Muscle layer of duodenum (tissue), 2 donors: Measurements from ENCODE around the gene CEBPG.

Source experiments
- H3K27ac ChIP-seq: one replicate; pipeline ENCODE4 v1.7.0; 2013; ENCODE audit warnings: mild to moderate bottlenecking, low read length
- H3K27me3 ChIP-seq: one replicate; pipeline ENCODE4 v1.7.0; 2013; ENCODE audit warnings: low read depth, mild to moderate bottlenecking, control low read depth, low read length
- H3K36me3 ChIP-seq, 2 donors: one replicate each; pipeline ENCODE4 v1.7.0; 2013; ENCODE audit warnings: low read length in 2 of 2, control low read depth in 1 of 2, mild to moderate bottlenecking in 1 of 2; ENCODE audit not compliant: insufficient read depth in 2 of 2, control insufficient read depth in 1 of 2
- H3K4me1 ChIP-seq, 2 donors: one replicate each; pipeline ENCODE4 v1.7.0; 2013; ENCODE audit warnings: low read length in 2 of 2, mild to moderate bottlenecking in 2 of 2, control low read depth in 1 of 2, moderate library complexity in 1 of 2; ENCODE audit not compliant: insufficient read depth in 2 of 2, control insufficient read depth in 1 of 2
- H3K4me3 ChIP-seq, 2 donors: one replicate each; pipeline ENCODE4 v1.7.0; 2013; ENCODE audit warnings: low read length in 2 of 2, low read depth in 1 of 2, mild to moderate bottlenecking in 1 of 2
- H3K9me3 ChIP-seq, 2 donors: one replicate each; pipeline ENCODE4 v1.7.0; 2013; ENCODE audit warnings: low read length in 2 of 2, control low read depth in 1 of 2, mild to moderate bottlenecking in 1 of 2; ENCODE audit not compliant: control insufficient read depth in 1 of 2
- donor health status: healthy.

CEBPG gene

GRCh38 chr19:33405254-33405552 is 31.7 kb downstream of the CEBPG start:
- Histone ChIP-seq H3K4me1 (peaks cover 0 to 20% of the 10 kb centered on the region in 2 donors), H3K27me3 (no peaks in the 10 kb centered on the region), H3K36me3 (peaks cover 0 to 12% of the 10 kb centered on the region in 2 donors), H3K27ac (no peak overlapping the region), H3K4me3 (no peak overlapping the region), H3K9me3 (no peaks in the 10 kb centered on the region)

GRCh38 chr19:33405553-33406461 is 32.3 kb downstream of the CEBPG start:
- no peak overlapping the region for H3K27ac ChIP-seq
- H3K9me3 ChIP-seq: no peaks in the 10 kb centered on the region
- H3K4me3 ChIP-seq: no peak overlapping the region
- no peaks in the 10 kb centered on the region for H3K27me3 ChIP-seq
- H3K36me3 ChIP-seq: peaks cover 0 to 18% of the 10 kb centered on the region in 2 donors
- H3K4me1 ChIP-seq: peaks cover 0 to 20% of the 10 kb centered on the region in 2 donors

- H3K27ac ChIP-seq: no peak overlapping the region
- peaks cover 0 to 20% of the 10 kb centered on the region in 2 donors for H3K4me1 ChIP-seq
- H3K36me3 ChIP-seq: peaks cover 0 to 20% of the 10 kb centered on the region in 2 donors
- H3K4me3 ChIP-seq: no peak overlapping the region
- H3K9me3 ChIP-seq: no peaks in the 10 kb centered on the region
- no peaks in the 10 kb centered on the region for H3K27me3 ChIP-seq
Measured at GRCh38 chr19:33406521-33407139, 33.1 kb downstream of the CEBPG start.

- Histone ChIP-seq H3K36me3 (peaks cover 0 to 21% of the 10 kb centered on the region in 2 donors), H3K9me3 (no peaks in the 10 kb centered on the region), H3K27ac (no peak overlapping the region), H3K4me3 (no peak overlapping the region), H3K27me3 (no peaks in the 10 kb centered on the region), H3K4me1 (peaks cover 0 to 20% of the 10 kb centered on the region in 2 donors)
Measured at GRCh38 chr19:33407140-33407551, 33.6 kb downstream of the CEBPG start.

GRCh38 chr19:33407716-33408115 is 34.2 kb downstream of the CEBPG start:
- Histone ChIP-seq H3K4me3 (no peak overlapping the region), H3K4me1 (peaks cover 0 to 20% of the 10 kb centered on the region in 2 donors), H3K36me3 (peaks cover 0 to 21% of the 10 kb centered on the region in 2 donors), H3K27ac (no peak overlapping the region), H3K27me3 (no peaks in the 10 kb centered on the region), H3K9me3 (no peaks in the 10 kb centered on the region)

GRCh38 chr19:33408116-33408515 is 34.6 kb downstream of the CEBPG start:
- peaks cover 0 to 20% of the 10 kb centered on the region in 2 donors for H3K4me1 ChIP-seq
- no peaks in the 10 kb centered on the region for H3K27me3 ChIP-seq
- no peak overlapping the region for H3K4me3 ChIP-seq
- no peak overlapping the region for H3K27ac ChIP-seq
- H3K36me3 ChIP-seq: peaks cover 0 to 22% of the 10 kb centered on the region in 2 donors
- no peaks in the 10 kb centered on the region for H3K9me3 ChIP-seq

- H3K4me1 ChIP-seq: peaks cover 0 to 20% of the 10 kb centered on the region in 2 donors
- peaks cover 0 to 25% of the 10 kb centered on the region in 2 donors for H3K36me3 ChIP-seq
- no peak overlapping the region for H3K27ac ChIP-seq
- no peaks in the 10 kb centered on the region for H3K9me3 ChIP-seq
- H3K4me3 ChIP-seq: no peak overlapping the region
- no peaks in the 10 kb centered on the region for H3K27me3 ChIP-seq
Measured at GRCh38 chr19:33408538-33409434, 35.3 kb downstream of the CEBPG start.

- H3K9me3 ChIP-seq: no peaks in the 10 kb centered on the region
- H3K27ac ChIP-seq: no peak overlapping the region
- H3K4me3 ChIP-seq: no peak overlapping the region
- peaks cover 0 to 25% of the 10 kb centered on the region in 2 donors for H3K36me3 ChIP-seq
- H3K27me3 ChIP-seq: no peaks in the 10 kb centered on the region
- H3K4me1 ChIP-seq: peaks cover 0 to 13% of the 10 kb centered on the region in 2 donors
Measured at GRCh38 chr19:33409906-33410685, 36.6 kb downstream of the CEBPG start.

- Histone ChIP-seq H3K27ac (no peak overlapping the region), H3K36me3 (peaks cover 0 to 25% of the 10 kb centered on the region in 2 donors), H3K9me3 (no peaks in the 10 kb centered on the region), H3K27me3 (no peaks in the 10 kb centered on the region), H3K4me3 (no peak overlapping the region), H3K4me1 (peaks cover 0 to 6% of the 10 kb centered on the region in 2 donors)
Measured at GRCh38 chr19:33410915-33411401, 37.4 kb downstream of the CEBPG start.

GRCh38 chr19:33411621-33412180 is 38.2 kb downstream of the CEBPG start:
- H3K27me3 ChIP-seq: no peaks in the 10 kb centered on the region
- H3K4me3 ChIP-seq: no peak overlapping the region
- no peak overlapping the region for H3K27ac ChIP-seq
- H3K9me3 ChIP-seq: no peaks in the 10 kb centered on the region
- peaks cover 0 to 25% of the 10 kb centered on the region in 2 donors for H3K36me3 ChIP-seq
- H3K4me1 ChIP-seq: peaks cover 0 to 6% of the 10 kb centered on the region in 2 donors
